Astrocyte (in vitro differentiated cells and primary cell): ENCODE data around the gene AZU1. TPM values are rescaled to one million over a fixed set of nuclear protein-coding genes. Genes with fewer than 3 reads are reported as not detected.
A peak's percentile ranks its signal among the peaks of the same experiment; 100 is the strongest.

Source experiments
- DNase-seq: peaks from one replicate; pipeline ENCODE4 v3.0.0-alpha.2; 2010; ENCODE audit warnings: low read depth
- FAIRE-seq: peaks from 2 replicates; lab custom pipeline; 2011; peaks lifted over from hg19 to GRCh38; lab: Jason Lieb, UNC
- H2AFZ ChIP-seq: 2 replicates; pipeline ENCODE4 v1.6.0; 2012; ENCODE audit warnings: low read depth, low read length, inconsistent platforms
- H3K27ac ChIP-seq: 2 replicates; pipeline ENCODE4 v1.5.1; 2011; ENCODE audit warnings: low read depth, low read length, inconsistent platforms
- H3K27me3 ChIP-seq: 2 replicates; pipeline ENCODE4 v1.6.0; 2011; ENCODE audit warnings: low read length, inconsistent platforms; ENCODE audit not compliant: insufficient read depth
- H3K36me3 ChIP-seq: 2 replicates; pipeline ENCODE4 v1.5.1; 2011; ENCODE audit warnings: low read length, inconsistent platforms; ENCODE audit not compliant: insufficient read depth
- H3K4me1 ChIP-seq: 2 replicates; pipeline ENCODE4 v1.5.1; 2011; ENCODE audit warnings: low read length, inconsistent platforms; ENCODE audit not compliant: insufficient read depth
- H3K4me2 ChIP-seq: 2 replicates; pipeline ENCODE4 v1.6.0; 2012; ENCODE audit warnings: low read length, inconsistent platforms
- H3K4me3 ChIP-seq: 2 replicates; pipeline ENCODE4 v1.5.1; 2011; ENCODE audit warnings: low read depth, mild to moderate bottlenecking, low read length, inconsistent platforms; ENCODE audit not compliant: insufficient read depth
- H3K79me2 ChIP-seq: 2 replicates; pipeline ENCODE4 v1.6.0; 2012; ENCODE audit warnings: mild to moderate bottlenecking, low read length, inconsistent platforms; ENCODE audit not compliant: insufficient read depth
- H3K9ac ChIP-seq: 2 replicates; pipeline ENCODE4 v1.6.0; 2012; ENCODE audit warnings: mild to moderate bottlenecking, low read length, inconsistent platforms
- H3K9me3 ChIP-seq: 2 replicates; pipeline ENCODE4 v1.5.1; 2012; ENCODE audit warnings: low read depth, mild to moderate bottlenecking, low read length, inconsistent platforms; ENCODE audit not compliant: insufficient read depth
- H4K20me1 ChIP-seq: 2 replicates; pipeline ENCODE4 v1.6.0; 2012; ENCODE audit warnings: low read length, inconsistent platforms; ENCODE audit not compliant: insufficient read depth
- H3K27ac Mint-ChIP-seq: one replicate; pipeline ENCODE4 v1.8.0; 2021; ENCODE audit warnings: mild to moderate bottlenecking, mixed read lengths; ENCODE audit not compliant: unreplicated experiment
- H3K27me3 Mint-ChIP-seq: one replicate; pipeline ENCODE4 v1.8.0; 2021; ENCODE audit warnings: low read depth, mixed read lengths; ENCODE audit not compliant: unreplicated experiment
- H3K36me3 Mint-ChIP-seq: one replicate; pipeline ENCODE4 v1.8.0; 2021; ENCODE audit warnings: low read depth, mixed read lengths; ENCODE audit not compliant: unreplicated experiment
- H3K4me1 Mint-ChIP-seq: one replicate; pipeline ENCODE4 v1.8.0; 2021; ENCODE audit warnings: low read depth, mixed read lengths; ENCODE audit not compliant: unreplicated experiment
- H3K4me3 Mint-ChIP-seq: one replicate; pipeline ENCODE4 v1.8.0; 2021; ENCODE audit warnings: mild to moderate bottlenecking, moderate library complexity, mixed read lengths; ENCODE audit not compliant: unreplicated experiment
- H3K9me3 Mint-ChIP-seq: one replicate; pipeline ENCODE4 v1.8.0; 2021; ENCODE audit warnings: mild to moderate bottlenecking, mixed read lengths; ENCODE audit not compliant: unreplicated experiment
- CTCF ChIP-seq: IDR thresholded peaks from 2 replicates; pipeline ENCODE4 v1.5.1; 2011; ENCODE audit warnings: low read depth, mild to moderate bottlenecking, inconsistent platforms, low read length, moderate library complexity; ENCODE audit not compliant: insufficient read depth
- EZH2 ChIP-seq: IDR thresholded peaks from 2 replicates; pipeline ENCODE4 v1.6.1; 2012; ENCODE audit warnings: mild to moderate bottlenecking, low read length, inconsistent platforms; ENCODE audit not compliant: insufficient read depth
- total RNA-seq: library from RNA; stranded (reverse); gene quantifications from 2 replicates; pipeline ENCODE4 v1.2.1, GENCODE V29; 2021

Gene AZU1
- total RNA-seq, 1 donor from 2014 or later = 1.00 TPM

- Histone ChIP-seq H3K36me3 (peaks cover 6% of the 10 kb centered on the region), H3K9me3 (no peaks in the 10 kb centered on the region), H3K27me3 (no peaks in the 10 kb centered on the region), H3K4me3 (no peak overlapping the region), H3K27ac (no peak overlapping the region), H3K4me2 (no peak overlapping the region), H2AFZ (no peak overlapping the region), H3K9ac (no peak overlapping the region), H3K79me2 (peaks cover 5% of the 10 kb centered on the region), H4K20me1 (peaks cover 30% of the 10 kb centered on the region), H3K4me1 (no peaks in the 10 kb centered on the region)
- Mint-ChIP-seq H3K4me3 (no peak overlapping the region), H3K36me3 (peaks cover 5% of the 10 kb centered on the region), H3K4me1 (no peaks in the 10 kb centered on the region), H3K27me3 (no peaks in the 10 kb centered on the region), H3K9me3 (no peaks in the 10 kb centered on the region), H3K27ac (no peak overlapping the region)
- DNase-seq (no peak), FAIRE-seq (no peak)
- TF ChIP-seq CTCF (no peak), EZH2 (no peak)
Measured at GRCh38 chr19:815079-815774, 12.4 kb upstream of the AZU1 start.

GRCh38 chr19:815775-816499 lies 11.7 kb upstream of the AZU1 start:
- no peak for DNase-seq
- H3K4me1 Mint-ChIP-seq = no peaks in the 10 kb centered on the region
- H3K27ac Mint-ChIP-seq = peak overlapping the region; percentile 64

More at GRCh38 chr19:815775-816499, 11.7 kb upstream of the AZU1 start:
- Mint-ChIP-seq H3K27me3 (no peaks in the 10 kb centered on the region), H3K36me3 (peaks cover 5% of the 10 kb centered on the region), H3K9me3 (no peaks in the 10 kb centered on the region), H3K4me3 (no peak overlapping the region)
- H3K27me3 ChIP-seq = no peaks in the 10 kb centered on the region
- H3K27ac ChIP-seq = no peak overlapping the region
- H3K4me1 ChIP-seq = no peaks in the 10 kb centered on the region
- H3K36me3 ChIP-seq = no peaks in the 10 kb centered on the region
- no peak overlapping the region for H3K9ac ChIP-seq
- no peak for TF ChIP-seq CTCF
- no peak for TF ChIP-seq EZH2
- H3K79me2 ChIP-seq = no peaks in the 10 kb centered on the region
- no peak overlapping the region for H2AFZ ChIP-seq
- no peaks in the 10 kb centered on the region for H3K9me3 ChIP-seq
- no peak overlapping the region for H3K4me3 ChIP-seq
- H3K4me2 ChIP-seq = no peak overlapping the region
- H4K20me1 ChIP-seq = peaks cover 23% of the 10 kb centered on the region
- FAIRE-seq = no peak
